SK-N-SH (cell line): ENCODE measurements around the gene ME3. TPM values are rescaled to one million over a fixed set of nuclear protein-coding genes. Genes with fewer than 3 reads are reported as not detected.

Experiments used
- CTCF ChIA-PET: fragments of 300-600, 350-600 bp; formaldehyde crosslinking; extraction: SDS; loops from one replicate; lab custom pipeline; 2021; lab: Yijun Ruan, JAX
- POLR2A ChIA-PET: fragments of 350-600 bp; sonication (Branson Sonifier 250); formaldehyde crosslinking; extraction: SDS; loops from one replicate; lab custom pipeline; 2020; ENCODE audit warnings: antibody characterized with exemption, inconsistent platforms; lab: Yijun Ruan, JAX
- DNase-seq: peaks from one replicate; pipeline ENCODE4 v3.0.0; 2012
- H2AFZ ChIP-seq: fragments of 200-600 bp; sonication (generic); 2 replicates; pipeline ENCODE4 v1.8.1; 2016; ENCODE audit warnings: antibody characterized with exemption, mild to moderate bottlenecking, low read depth
- H3F3A ChIP-seq: fragments of 200-600 bp; sonication (generic); replicated peaks from 2 replicates; pipeline ENCODE3; 2016; ENCODE audit warnings: antibody characterized with exemption, mild to moderate bottlenecking; ENCODE audit not compliant: insufficient read depth
- H3K27ac ChIP-seq, 2 experiments: fragments of 200-500 bp in 1 of 2; fragments of 200-600 bp in 1 of 2; sonication (Bioruptor generic) in 1 of 2; sonication (generic), shearing (Covaris generic) in 1 of 2; 2 replicates each; pipeline versions ENCODE4 v1.5.1 to v1.6.1; 2014 to 2016; ENCODE audit warnings: low read depth in 2 of 2, inconsistent platforms in 1 of 2, low read length in 1 of 2, mild to moderate bottlenecking in 1 of 2, mixed read lengths in 1 of 2
- H3K27me3 ChIP-seq: fragments of 200-600 bp; sonication (generic), shearing (Covaris generic); 2 replicates; pipeline ENCODE4 v1.6.1; 2016; ENCODE audit warnings: mixed run types; ENCODE audit not compliant: insufficient read depth
- H3K36me3 ChIP-seq, 2 experiments: fragments of 200-500 bp in 1 of 2; fragments of 200-600 bp in 1 of 2; sonication (Bioruptor generic) in 1 of 2; sonication (generic) in 1 of 2; replicated peaks in 1 of 2; 2 replicates each; pipeline versions ENCODE3 to v1.5.1; 2014 to 2016; ENCODE audit warnings: low read length in 1 of 2, mild to moderate bottlenecking in 1 of 2; ENCODE audit not compliant: insufficient read depth in 2 of 2, control insufficient read depth in 1 of 2
- H3K4me1 ChIP-seq, 2 experiments: fragments of 200-500 bp in 1 of 2; fragments of 200-600 bp in 1 of 2; sonication (Bioruptor generic) in 1 of 2; sonication (generic), shearing (Covaris generic) in 1 of 2; 2 replicates each; pipeline versions ENCODE4 v1.5.1 to v1.6.1; 2014 to 2016; ENCODE audit warnings: low read depth in 1 of 2, low read length in 1 of 2, mixed run types in 1 of 2; ENCODE audit not compliant: insufficient read depth in 2 of 2, control insufficient read depth in 1 of 2
- H3K4me2 ChIP-seq: fragments of 200-600 bp; sonication (generic), shearing (Covaris generic); 2 replicates; pipeline ENCODE4 v1.6.1; 2017; ENCODE audit warnings: mixed run types
- H3K4me3 ChIP-seq, 2 experiments: fragments of 200-500 bp in 1 of 2; fragments of 200-600 bp in 1 of 2; sonication (Bioruptor generic) in 1 of 2; sonication (generic), shearing (Covaris generic) in 1 of 2; 2 replicates each; pipeline versions ENCODE4 v1.5.1 to v1.8.1; 2014 to 2016; ENCODE audit warnings: low read depth in 2 of 2, inconsistent platforms in 1 of 2, low read length in 1 of 2, mild to moderate bottlenecking in 1 of 2, mixed read lengths in 1 of 2, moderate library complexity in 1 of 2
- H3K79me2 ChIP-seq: fragments of 200-600 bp; sonication (generic); 2 replicates; pipeline ENCODE4 v1.8.1; 2017; ENCODE audit warnings: mild to moderate bottlenecking; ENCODE audit not compliant: insufficient read depth
- H3K9ac ChIP-seq: fragments of 200-600 bp; sonication (generic); 2 replicates; pipeline ENCODE4 v1.6.1; 2017; ENCODE audit warnings: mixed run types
- H3K9me2 ChIP-seq: fragments of 200-600 bp; sonication (generic); 2 replicates; pipeline ENCODE4 v1.6.1; 2017; ENCODE audit warnings: mixed run types
- H3K9me3 ChIP-seq: fragments of 200-600 bp; sonication (generic); 2 replicates; pipeline ENCODE4 v1.6.1; 2017; ENCODE audit warnings: mixed run types, mild to moderate bottlenecking, moderate library complexity
- H4K20me1 ChIP-seq: fragments of 200-600 bp; sonication (generic); 2 replicates; pipeline ENCODE4 v1.6.1; 2017; ENCODE audit warnings: mild to moderate bottlenecking, mixed run types; ENCODE audit not compliant: insufficient read depth
- CHD2 ChIP-seq: fragments of 150-350 bp; IDR thresholded peaks from 2 replicates; pipeline ENCODE4 v1.6.1; 2018; ENCODE audit warnings: low read length; ENCODE audit not compliant: partially characterized antibody
- CTCF ChIP-seq: fragments of 200-600 bp; sonication (generic); IDR thresholded peaks from 2 replicates; pipeline ENCODE4 v1.6.1; 2017; ENCODE audit warnings: antibody characterized with exemption, mild to moderate bottlenecking, moderate library complexity
- ELF1 ChIP-seq: IDR thresholded peaks from 2 replicates; pipeline ENCODE4 v1.4.0; 2012
- EZH2phosphoT487 ChIP-seq: fragments of 200-600 bp; sonication (generic); IDR thresholded peaks from 2 replicates; pipeline ENCODE4 v1.6.1; 2017; ENCODE audit warnings: low read depth, mixed run types, mild to moderate bottlenecking, antibody characterized with exemption, moderate library complexity, borderline replicate concordance
- FOSL2 ChIP-seq: IDR thresholded peaks from 2 replicates; pipeline ENCODE4 v1.4.0; 2012; ENCODE audit warnings: low read depth, mild to moderate bottlenecking, moderate library complexity, borderline replicate concordance
- FOXJ3 ChIP-seq: sonication (generic); formaldehyde crosslinking; IDR thresholded peaks from 2 replicates; pipeline ENCODE4 v1.5.1; 2020; ENCODE audit warnings: mild to moderate bottlenecking, missing genetic modification reagents
- GABPA ChIP-seq: IDR thresholded peaks from 2 replicates; pipeline ENCODE4 v1.4.0; 2012; ENCODE audit warnings: low read depth, mild to moderate bottlenecking
- JUND ChIP-seq: IDR thresholded peaks from 2 replicates; pipeline ENCODE4 v1.4.0; 2012
- MEF2A ChIP-seq: IDR thresholded peaks from 2 replicates; pipeline ENCODE4 v1.4.0; 2012; ENCODE audit warnings: low read depth, borderline replicate concordance
- MXI1 ChIP-seq: IDR thresholded peaks from 2 replicates; pipeline ENCODE4 v1.6.1; 2012; ENCODE audit warnings: mild to moderate bottlenecking, low read depth, low read length, improper control_type of control experiment
- NFIC ChIP-seq: IDR thresholded peaks from 2 replicates; pipeline ENCODE4 v1.4.0; 2012; ENCODE audit warnings: borderline replicate concordance
- NRF1 ChIP-seq: IDR thresholded peaks from 2 replicates; pipeline ENCODE4 v1.6.1; 2012; ENCODE audit warnings: low read depth, mild to moderate bottlenecking, low read length
- PBX3 ChIP-seq: IDR thresholded peaks from 2 replicates; pipeline ENCODE4; 2012
- POLR2AphosphoS5 ChIP-seq: IDR thresholded peaks from 2 replicates; pipeline ENCODE4 v1.6.1; 2012; ENCODE audit warnings: low read depth, low read length
- RAD21 ChIP-seq: IDR thresholded peaks from 2 replicates; pipeline ENCODE4 v1.6.1; 2012; ENCODE audit warnings: mild to moderate bottlenecking, low read length
- REST ChIP-seq: IDR thresholded peaks from 2 replicates; pipeline ENCODE4 v1.6.1; 2012; ENCODE audit warnings: mild to moderate bottlenecking, low read depth, low read length, moderate library complexity
- RFX5 ChIP-seq: IDR thresholded peaks from 2 replicates; pipeline ENCODE4 v1.6.1; 2012; ENCODE audit warnings: mild to moderate bottlenecking, improper control_type of control experiment, low read length
- SIN3A ChIP-seq: IDR thresholded peaks from 2 replicates; pipeline ENCODE4 v1.6.1; 2012; ENCODE audit warnings: low read depth, mild to moderate bottlenecking, low read length, moderate library complexity, borderline replicate concordance
- SMC3 ChIP-seq: IDR thresholded peaks from 2 replicates; pipeline ENCODE4 v1.6.1; 2012; ENCODE audit warnings: low read depth, low read length, improper control_type of control experiment
- TCF12 ChIP-seq: IDR thresholded peaks from 2 replicates; pipeline ENCODE4 v1.4.0; 2012
- TEAD4 ChIP-seq: IDR thresholded peaks from 2 replicates; pipeline ENCODE4 v1.4.0; 2012; ENCODE audit warnings: mild to moderate bottlenecking, borderline replicate concordance; ENCODE audit not compliant: insufficient read depth
- USF1 ChIP-seq: IDR thresholded peaks from 2 replicates; pipeline ENCODE4 v1.4.0; 2012; ENCODE audit warnings: low read depth, borderline replicate concordance
- YY1 ChIP-seq: IDR thresholded peaks from 2 replicates; pipeline ENCODE4 v1.4.0; 2012; ENCODE audit warnings: low read depth, mild to moderate bottlenecking
- WGBS: methylation state at CpG from one replicate; pipeline ENCODE4 v1.1.6; 2017; ENCODE audit warnings: low lambda C conversion rate; 5-methylcytosine and 5-hydroxymethylcytosine counted together
- polyA plus RNA-seq, 3 experiments: library from polyadenylated mRNA; depleted of rRNA; stranded (reverse); fragments of >200 nt; gene quantifications; 2 replicates each; pipeline ENCODE4 v1.2.3, GENCODE V29; 2012

Gene ME3
- polyA plus RNA-seq, 1 of the 3 experiments (the other 2 are of a cell fraction) = 22.0 TPM

GRCh38 chr11:86623041-86623621 lies 49.3 kb downstream of the ME3 start:
- WGBS = 57% methylated on average over 4 of the region's 4 CpGs
- no peaks in the 10 kb centered on the region for H3K27me3 ChIP-seq
- no peak overlapping the region for H3K4me3 ChIP-seq
- peaks cover 21% of the 10 kb centered on the region for H3F3A ChIP-seq
- H3K27ac ChIP-seq = peak overlapping the region in 1 of 2 experiments; percentile 67; a peak in 2 of 4 replicates
- no peak overlapping the region for H2AFZ ChIP-seq
- H4K20me1 ChIP-seq = no peaks in the 10 kb centered on the region
- no peaks in the 10 kb centered on the region for H3K36me3 ChIP-seq
- no peak overlapping the region for H3K4me2 ChIP-seq
- H3K9me3 ChIP-seq = no peaks in the 10 kb centered on the region
- ChIA-PET CTCF (interaction anchor here (0.6 to 1.2 kb wide), 2 partner anchors 15 to 128 kb away, joined by 3 to 8 read pairs; no protein-coding TSS in a partner anchor), POLR2A (no interaction called here)
- H3K79me2 ChIP-seq = 0 out of 2 replicates have a peak, but pooled peaks cover 3% of the 10 kb centered on the region
- H3K9me2 ChIP-seq = no peaks in the 10 kb centered on the region
- no peak overlapping the region; the same call in 1 of the 2 replicates for H3K9ac ChIP-seq
- peaks cover 4 to 9% of the 10 kb centered on the region in 2 experiments; a peak in 3 of 4 replicates for H3K4me1 ChIP-seq
- TF ChIP-seq FOXJ3 (no peak), CHD2 (no peak), CTCF (no peak), JUND (peak; percentile 18; the same call in 1 of the 2 replicates), MXI1 (no peak), POLR2AphosphoS5 (no peak), USF1 (no peak), MEF2A (no peak), TCF12 (peak; percentile 49; the same call in 1 of the 2 replicates), FOSL2 (no peak), YY1 (no peak), RAD21 (no peak), SMC3 (no peak), NFIC (0 out of 2 replicates have a peak, but pooled peaks have one; percentile 4), RFX5 (no peak), EZH2phosphoT487 (no peak), GABPA (no peak), TEAD4 (no peak), PBX3 (0 out of 2 replicates have a peak, but pooled peaks have one; percentile 3), ELF1 (no peak), SIN3A (no peak), NRF1 (no peak), REST (no peak)
- TF ChIP-seq, all 33 proteins: peak for 4
- no peak for DNase-seq
